ENCODE results near the gene TXNDC9.
"Not testable (repeated sequence)": the region's sequence is repeated elsewhere in the genome, so short reads cannot be mapped to it uniquely, and the experiment has no call there.

Gene TXNDC9

GRCh38 chr2:99278195-99278765, 57.9 kb downstream of the TXNDC9 start:
- not testable (repeated sequence) for H3K4me1 ChIP-seq (ENCODE audit: control insufficient read depth in 5 of 5, insufficient read depth in 5 of 5, low read length in 5 of 5); H3K4me3 ChIP-seq (ENCODE audit: low read depth in 1 of 5, low read length in 5 of 5); H3K36me3 ChIP-seq (ENCODE audit: control insufficient read depth in 5 of 5, insufficient read depth in 5 of 5, low read length in 5 of 5); H3K27ac ChIP-seq (ENCODE audit: low read depth, low read length); H3K9ac ChIP-seq (ENCODE audit: low read length in 5 of 5); H3K27me3 ChIP-seq (ENCODE audit: control insufficient read depth in 5 of 5, insufficient read depth in 4 of 5, low read length in 5 of 5)
- peaks cover 3 to 14% (median 9%) of the 10 kb centered on the region in 5 donors for H3K9me3 ChIP-seq (ENCODE audit: control insufficient read depth in 5 of 5, low read length in 5 of 5)

GRCh38 chr2:99275882-99276281, 60.3 kb downstream of the TXNDC9 start:
- no peaks in the 10 kb centered on the region for H3K27me3 ChIP-seq (ENCODE audit: control insufficient read depth in 5 of 5, insufficient read depth in 4 of 5, low read length in 5 of 5)
- H3K4me3 ChIP-seq (ENCODE audit: low read depth in 1 of 5, low read length in 5 of 5) = no peak overlapping the region
- H3K4me1 ChIP-seq (ENCODE audit: control insufficient read depth in 5 of 5, insufficient read depth in 5 of 5, low read length in 5 of 5) = no peaks in the 10 kb centered on the region
- no peak overlapping the region for H3K9ac ChIP-seq (ENCODE audit: low read length in 5 of 5)
- H3K36me3 ChIP-seq (ENCODE audit: control insufficient read depth in 5 of 5, insufficient read depth in 5 of 5, low read length in 5 of 5) = peaks cover 0 to 5% (median 0%) of the 10 kb centered on the region in 5 donors
- H3K9me3 ChIP-seq (ENCODE audit: control insufficient read depth in 5 of 5, low read length in 5 of 5) = peaks cover 5 to 17% (median 12%) of the 10 kb centered on the region in 5 donors
- no peak overlapping the region for H3K27ac ChIP-seq (ENCODE audit: low read depth, low read length)
